ENCODE results near the gene HS3ST3A1.

Gene HS3ST3A1

DNA sequence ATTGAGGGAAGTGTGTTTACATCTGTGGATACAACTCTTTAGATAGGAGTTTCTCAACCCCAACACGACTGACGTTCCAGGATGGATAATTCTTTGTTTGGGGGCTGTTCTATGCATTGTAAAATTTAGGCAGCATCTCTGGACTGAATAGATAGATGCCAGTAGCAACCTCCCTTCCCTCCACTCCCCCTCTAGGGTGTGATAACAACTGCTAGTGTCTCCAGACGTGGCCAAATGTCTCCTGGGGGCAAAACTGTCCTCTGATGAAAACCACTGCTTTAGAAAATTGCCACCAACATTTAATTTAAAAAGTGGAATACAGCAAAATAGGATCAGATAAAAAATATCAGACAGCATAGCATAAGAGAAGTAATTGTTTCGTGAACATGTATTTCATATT is 79.9 kb downstream of the HS3ST3A1 start:
- Histone ChIP-seq H3K9me2 (replicated peaks; ENCODE audit: insufficient read depth, low read length) (no peaks in the 10 kb centered on the region), H3K4me1 (ENCODE audit: low read length) (no peaks in the 10 kb centered on the region), H3K4me3 (ENCODE audit: low read length) (no peak overlapping the region), H3K27ac (ENCODE audit: low read length) (no peak overlapping the region), H3K79me2 (ENCODE audit: low read length) (no peaks in the 10 kb centered on the region), H3K27me3 (replicated peaks; ENCODE audit: insufficient read depth, low read length) (no peaks in the 10 kb centered on the region), H2AFZ (ENCODE audit: low read length) (no peak overlapping the region), H3K9me3 (replicated peaks; ENCODE audit: insufficient read depth, low read length) (no peaks in the 10 kb centered on the region), H4K20me1 (ENCODE audit: insufficient read depth, low read length) (no peaks in the 10 kb centered on the region), H3K36me3 (replicated peaks; ENCODE audit: insufficient read depth, low read length) (no peaks in the 10 kb centered on the region), H3F3A (ENCODE audit: insufficient read depth, low read length) (no peaks in the 10 kb centered on the region), H3K9ac (ENCODE audit: low read length) (no peak overlapping the region), H3K4me2 (ENCODE audit: low read depth, low read length) (no peak overlapping the region)
- DNase-seq = no peak
- TF ChIP-seq EZH2 (optimal IDR thresholded peaks at IDR 0.05; ENCODE audit: low read depth, low read length) = no peak

DNA sequence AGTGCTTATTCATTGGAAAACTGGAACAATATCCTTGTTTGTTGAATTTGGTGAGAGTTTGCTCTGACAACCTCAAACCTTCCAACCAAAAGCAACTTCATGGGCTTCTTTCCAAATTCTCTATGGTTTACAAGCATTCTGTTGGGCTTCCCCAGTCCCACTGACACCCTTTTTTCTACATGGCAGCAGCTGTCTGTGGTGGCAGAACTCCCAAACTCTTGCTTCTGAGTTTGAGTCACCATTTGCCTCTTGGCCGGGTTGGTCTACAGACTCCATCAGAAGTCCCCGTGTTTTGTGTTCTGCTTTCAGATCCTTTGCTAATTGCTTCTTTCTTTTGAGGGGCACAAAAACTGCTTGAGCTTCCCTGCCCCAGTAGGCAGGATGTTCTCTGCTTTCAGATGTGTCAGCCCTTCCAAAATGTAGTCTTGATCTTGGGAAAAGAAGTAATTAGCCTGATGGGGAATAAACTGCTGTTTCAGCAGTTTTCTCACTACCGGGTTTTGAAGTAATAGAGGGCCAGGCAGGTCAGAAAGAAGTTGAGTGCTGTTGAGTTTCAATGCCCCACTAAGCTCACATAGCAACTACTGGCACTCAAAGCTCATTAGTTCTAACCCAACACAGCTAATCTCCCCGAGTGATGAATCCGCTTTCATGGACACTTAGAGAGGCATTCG is 80.7 kb downstream of the HS3ST3A1 start:
- no peaks in the 10 kb centered on the region for H3K4me1 ChIP-seq (ENCODE audit: low read length)
- no peak overlapping the region for H3K4me3 ChIP-seq (ENCODE audit: low read length)
- H3F3A ChIP-seq (ENCODE audit: insufficient read depth, low read length) = no peaks in the 10 kb centered on the region

DNA sequence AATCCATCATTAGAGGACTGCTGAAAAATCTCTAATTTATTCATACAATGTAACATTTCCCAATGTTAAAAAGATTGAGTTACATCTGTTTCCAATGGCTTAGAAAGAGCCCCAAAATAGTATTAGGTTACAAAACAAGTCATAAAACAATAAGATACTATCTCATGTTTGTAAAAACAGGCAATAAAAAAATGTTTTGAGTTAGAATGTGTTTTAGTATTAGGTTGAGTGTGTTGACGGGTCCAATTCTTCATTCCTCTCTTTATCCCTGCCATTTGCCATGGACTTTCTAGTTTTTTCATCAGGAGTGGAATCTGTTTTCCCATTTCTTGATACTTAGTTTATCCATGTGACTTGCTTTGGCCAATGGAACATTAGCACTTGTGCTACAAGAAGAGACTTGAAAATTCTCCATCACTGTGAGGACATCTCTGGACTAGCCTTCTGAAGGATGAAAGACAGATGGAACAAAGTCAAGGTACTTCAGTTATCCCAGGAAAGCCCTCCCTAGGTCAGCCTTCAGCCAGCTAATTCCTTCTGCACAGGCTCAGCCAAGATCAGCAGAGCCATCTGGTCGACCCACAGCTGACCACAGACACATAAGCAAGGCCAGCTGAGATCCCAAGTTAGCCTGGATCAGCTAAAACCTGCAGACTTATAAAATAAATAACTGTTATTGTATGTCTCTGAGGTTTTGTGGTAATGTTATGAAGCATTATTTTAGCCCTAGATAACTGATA is 83.3 kb downstream of the HS3ST3A1 start:
- H4K20me1 ChIP-seq (ENCODE audit: insufficient read depth, low read length) = no peaks in the 10 kb centered on the region
- H3K36me3 ChIP-seq (replicated peaks; ENCODE audit: insufficient read depth, low read length) = no peaks in the 10 kb centered on the region
- no peaks in the 10 kb centered on the region for H3K79me2 ChIP-seq (ENCODE audit: low read length)
- no peak overlapping the region for H3K4me3 ChIP-seq (ENCODE audit: low read length)
- no peak overlapping the region for H3K4me2 ChIP-seq (ENCODE audit: low read depth, low read length)
- no peak overlapping the region for H3K27ac ChIP-seq (ENCODE audit: low read length)
- H3F3A ChIP-seq (ENCODE audit: insufficient read depth, low read length) = no peaks in the 10 kb centered on the region
- TF ChIP-seq, protein P1, sequence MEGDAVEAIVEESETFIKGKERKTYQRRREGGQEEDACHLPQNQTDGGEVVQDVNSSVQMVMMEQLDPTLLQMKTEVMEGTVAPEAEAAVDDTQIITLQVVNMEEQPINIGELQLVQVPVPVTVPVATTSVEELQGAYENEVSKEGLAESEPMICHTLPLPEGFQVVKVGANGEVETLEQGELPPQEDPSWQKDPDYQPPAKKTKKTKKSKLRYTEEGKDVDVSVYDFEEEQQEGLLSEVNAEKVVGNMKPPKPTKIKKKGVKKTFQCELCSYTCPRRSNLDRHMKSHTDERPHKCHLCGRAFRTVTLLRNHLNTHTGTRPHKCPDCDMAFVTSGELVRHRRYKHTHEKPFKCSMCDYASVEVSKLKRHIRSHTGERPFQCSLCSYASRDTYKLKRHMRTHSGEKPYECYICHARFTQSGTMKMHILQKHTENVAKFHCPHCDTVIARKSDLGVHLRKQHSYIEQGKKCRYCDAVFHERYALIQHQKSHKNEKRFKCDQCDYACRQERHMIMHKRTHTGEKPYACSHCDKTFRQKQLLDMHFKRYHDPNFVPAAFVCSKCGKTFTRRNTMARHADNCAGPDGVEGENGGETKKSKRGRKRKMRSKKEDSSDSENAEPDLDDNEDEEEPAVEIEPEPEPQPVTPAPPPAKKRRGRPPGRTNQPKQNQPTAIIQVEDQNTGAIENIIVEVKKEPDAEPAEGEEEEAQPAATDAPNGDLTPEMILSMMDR (IDR thresholded peaks at IDR 0.05; ENCODE audit: low read length) = no peak
- TF ChIP-seq EZH2phosphoT487 (IDR thresholded peaks at IDR 0.05; ENCODE audit: low read length) (no peak), EZH2 (optimal IDR thresholded peaks at IDR 0.05; ENCODE audit: low read depth, low read length) (no peak)
- H2AFZ ChIP-seq (ENCODE audit: low read length) = no peak overlapping the region
- H3K9me3 ChIP-seq (replicated peaks; ENCODE audit: insufficient read depth, low read length) = no peaks in the 10 kb centered on the region
- H3K27me3 ChIP-seq (replicated peaks; ENCODE audit: insufficient read depth, low read length) = no peaks in the 10 kb centered on the region
- no peaks in the 10 kb centered on the region for H3K4me1 ChIP-seq (ENCODE audit: low read length)
- H3K9me2 ChIP-seq (replicated peaks; ENCODE audit: insufficient read depth, low read length) = no peaks in the 10 kb centered on the region
- no peak overlapping the region for H3K9ac ChIP-seq (ENCODE audit: low read length)
- DNase-seq = no peak

More for the DNA sequence above, 80.7 kb downstream of the HS3ST3A1 start:
- Histone ChIP-seq H3K9me2 (replicated peaks; ENCODE audit: insufficient read depth, low read length) (no peaks in the 10 kb centered on the region), H3K79me2 (ENCODE audit: low read length) (no peaks in the 10 kb centered on the region), H3K9me3 (replicated peaks; ENCODE audit: insufficient read depth, low read length) (no peaks in the 10 kb centered on the region), H3K4me2 (ENCODE audit: low read depth, low read length) (no peak overlapping the region), H3K27ac (ENCODE audit: low read length) (no peak overlapping the region), H2AFZ (ENCODE audit: low read length) (no peak overlapping the region), H4K20me1 (ENCODE audit: insufficient read depth, low read length) (no peaks in the 10 kb centered on the region), H3K36me3 (replicated peaks; ENCODE audit: insufficient read depth, low read length) (no peaks in the 10 kb centered on the region), H3K27me3 (replicated peaks; ENCODE audit: insufficient read depth, low read length) (no peaks in the 10 kb centered on the region), H3K9ac (ENCODE audit: low read length) (no peak overlapping the region)
- DNase-seq = no peak
- TF ChIP-seq EZH2phosphoT487 (IDR thresholded peaks at IDR 0.05; ENCODE audit: low read length) (no peak), EZH2 (optimal IDR thresholded peaks at IDR 0.05; ENCODE audit: low read depth, low read length) (no peak)
- TF ChIP-seq, protein P1 (IDR thresholded peaks at IDR 0.05; ENCODE audit: low read length) = no peak

DNA sequence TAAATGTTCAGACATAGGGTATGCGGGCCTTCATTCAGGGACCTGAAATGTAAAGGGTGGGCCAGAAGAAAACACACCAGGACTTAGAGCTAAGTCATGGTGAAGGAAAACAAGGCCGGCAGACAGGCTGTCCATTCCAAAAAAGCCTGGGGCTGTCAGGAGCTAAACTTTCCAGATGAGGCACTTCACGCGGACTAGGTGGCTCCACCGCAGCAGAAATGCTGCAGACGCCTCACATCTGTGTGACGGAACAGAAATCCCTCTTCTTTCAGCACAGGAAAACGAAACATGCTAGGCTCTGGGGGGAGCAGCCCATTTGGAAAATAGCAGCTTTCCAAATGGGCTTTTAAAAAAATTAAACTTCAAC is 88.7 kb downstream of the HS3ST3A1 start:
- H3K9me3 ChIP-seq (replicated peaks; ENCODE audit: insufficient read depth, low read length) = no peaks in the 10 kb centered on the region
- H3K9ac ChIP-seq (ENCODE audit: low read length) = no peak overlapping the region
- no peak overlapping the region for H3K27ac ChIP-seq (ENCODE audit: low read length)
- H3K4me3 ChIP-seq (ENCODE audit: low read length) = no peak overlapping the region
- no peak overlapping the region for H3K4me2 ChIP-seq (ENCODE audit: low read depth, low read length)
- H3K27me3 ChIP-seq (replicated peaks; ENCODE audit: insufficient read depth, low read length) = no peaks in the 10 kb centered on the region
- DNase-seq = no peak
- H3K4me1 ChIP-seq (ENCODE audit: low read length) = no peaks in the 10 kb centered on the region
- no peak overlapping the region for H2AFZ ChIP-seq (ENCODE audit: low read length)
- H4K20me1 ChIP-seq (ENCODE audit: insufficient read depth, low read length) = no peaks in the 10 kb centered on the region
- TF ChIP-seq EZH2phosphoT487 (IDR thresholded peaks at IDR 0.05; ENCODE audit: low read length) (no peak), EZH2 (optimal IDR thresholded peaks at IDR 0.05; ENCODE audit: low read depth, low read length) (no peak)
- TF ChIP-seq, protein P1 (IDR thresholded peaks at IDR 0.05; ENCODE audit: low read length) = no peak
- H3K79me2 ChIP-seq (ENCODE audit: low read length) = no peaks in the 10 kb centered on the region
- no peaks in the 10 kb centered on the region for H3K9me2 ChIP-seq (replicated peaks; ENCODE audit: insufficient read depth, low read length)
- no peaks in the 10 kb centered on the region for H3F3A ChIP-seq (ENCODE audit: insufficient read depth, low read length)
- H3K36me3 ChIP-seq (replicated peaks; ENCODE audit: insufficient read depth, low read length) = no peaks in the 10 kb centered on the region
